ENCODE results near the gene SLC5A5.

SLC5A5 gene

GRCh38 chr19:17831419-17831888 is 40.3 kb upstream of the SLC5A5 start:
- DNase-seq (ENCODE audit: low read depth) = no peak
- no peak for TF ChIP-seq POLR2A (IDR thresholded peaks at IDR 0.05; ENCODE audit: extremely low read depth, insufficient read length)
- no peak overlapping the region for H3K4me3 ChIP-seq (ENCODE audit: low read depth, low read length)

GRCh38 chr19:17832443-17833208 is 39.1 kb upstream of the SLC5A5 start:
- no peak overlapping the region for H3K4me3 ChIP-seq (ENCODE audit: low read depth, low read length)
- TF ChIP-seq MAX (IDR thresholded peaks at IDR 0.05; ENCODE audit: low read depth, low read length) (no peak), POLR2A (IDR thresholded peaks at IDR 0.05; ENCODE audit: extremely low read depth, insufficient read length) (no peak), CTCF (IDR thresholded peaks at IDR 0.05; ENCODE audit: low read depth, low read length) (no peak), MYC (IDR thresholded peaks at IDR 0.05; ENCODE audit: low read depth, low read length) (no peak)
- no peak for DNase-seq (ENCODE audit: low read depth)

- no peak overlapping the region for H3K4me3 ChIP-seq (ENCODE audit: low read depth, low read length)
- DNase-seq (ENCODE audit: low read depth) = no peak
- TF ChIP-seq POLR2A (IDR thresholded peaks at IDR 0.05; ENCODE audit: extremely low read depth, insufficient read length) (no peak), MYC (IDR thresholded peaks at IDR 0.05; ENCODE audit: low read depth, low read length) (no peak), MAX (IDR thresholded peaks at IDR 0.05; ENCODE audit: low read depth, low read length) (no peak), CTCF (IDR thresholded peaks at IDR 0.05; ENCODE audit: low read depth, low read length) (no peak)
Measured at GRCh38 chr19:17834350-17835181, 37.2 kb upstream of the SLC5A5 start.

GRCh38 chr19:17835182-17836006 is 36.4 kb upstream of the SLC5A5 start:
- TF ChIP-seq MAX (IDR thresholded peaks at IDR 0.05; ENCODE audit: low read depth, low read length) = no peak
- TF ChIP-seq CTCF (IDR thresholded peaks at IDR 0.05; ENCODE audit: low read depth, low read length) = no peak
- TF ChIP-seq POLR2A (IDR thresholded peaks at IDR 0.05; ENCODE audit: extremely low read depth, insufficient read length) = no peak
- TF ChIP-seq MYC (IDR thresholded peaks at IDR 0.05; ENCODE audit: low read depth, low read length) = no peak
- H3K4me3 ChIP-seq (ENCODE audit: low read depth, low read length) = no peak overlapping the region
- DNase-seq (ENCODE audit: low read depth) = peak; percentile 32

GRCh38 chr19:17836530-17836929 is 35.2 kb upstream of the SLC5A5 start:
- H3K4me3 ChIP-seq (ENCODE audit: low read depth, low read length) = no peak overlapping the region
- no peak for DNase-seq (ENCODE audit: low read depth)
- TF ChIP-seq CTCF (IDR thresholded peaks at IDR 0.05; ENCODE audit: low read depth, low read length) = no peak
- TF ChIP-seq POLR2A (IDR thresholded peaks at IDR 0.05; ENCODE audit: extremely low read depth, insufficient read length) = no peak
- no peak for TF ChIP-seq MYC (IDR thresholded peaks at IDR 0.05; ENCODE audit: low read depth, low read length)
- no peak for TF ChIP-seq MAX (IDR thresholded peaks at IDR 0.05; ENCODE audit: low read depth, low read length)

All from NB4 (cell line).